ENCODE data around the gene MCM7. TPM values are rescaled to one million over a fixed set of nuclear protein-coding genes. Genes with fewer than 3 reads are reported as not detected.

Gene MCM7
- total and polyA plus RNA-seq, 2 of the 13 experiments (the other 11 are each of a cell fraction or from before 2014, with no cell fraction given) = 84.5 to 214 TPM

DNA sequence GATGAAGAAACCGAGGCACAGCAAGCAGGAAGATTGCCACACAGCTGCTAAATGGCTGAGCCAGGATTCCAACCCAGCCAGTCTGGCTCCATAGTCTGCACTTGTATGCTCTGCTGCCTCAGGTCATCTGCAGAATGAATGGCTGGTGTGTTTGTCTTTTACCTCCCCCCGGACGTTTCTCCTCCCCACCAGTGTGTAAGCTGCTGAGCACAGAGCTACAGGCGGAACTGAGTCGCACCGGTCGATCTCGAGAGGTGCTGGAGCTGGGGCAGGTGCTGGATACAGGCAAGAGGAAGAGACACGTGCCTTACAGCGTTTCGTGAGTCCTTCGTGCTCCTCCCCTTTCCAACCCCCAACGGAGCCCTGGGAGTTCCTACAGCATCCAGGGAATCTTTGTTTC, 20.9 kb upstream of the MCM7 start (continued):
- TF ChIP-seq ZNF121 (CRISPR knock-in tag; IDR thresholded peaks at IDR 0.05) = no peak
- TF ChIP-seq, protein P1, sequence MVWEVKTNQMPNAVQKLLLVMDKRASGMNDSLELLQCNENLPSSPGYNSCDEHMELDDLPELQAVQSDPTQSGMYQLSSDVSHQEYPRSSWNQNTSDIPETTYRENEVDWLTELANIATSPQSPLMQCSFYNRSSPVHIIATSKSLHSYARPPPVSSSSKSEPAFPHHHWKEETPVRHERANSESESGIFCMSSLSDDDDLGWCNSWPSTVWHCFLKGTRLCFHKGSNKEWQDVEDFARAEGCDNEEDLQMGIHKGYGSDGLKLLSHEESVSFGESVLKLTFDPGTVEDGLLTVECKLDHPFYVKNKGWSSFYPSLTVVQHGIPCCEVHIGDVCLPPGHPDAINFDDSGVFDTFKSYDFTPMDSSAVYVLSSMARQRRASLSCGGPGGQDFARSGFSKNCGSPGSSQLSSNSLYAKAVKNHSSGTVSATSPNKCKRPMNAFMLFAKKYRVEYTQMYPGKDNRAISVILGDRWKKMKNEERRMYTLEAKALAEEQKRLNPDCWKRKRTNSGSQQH (CRISPR knock-in tag; IDR thresholded peaks at IDR 0.05; ENCODE audit: low read depth) = peak; percentile 83; the same call in 1 of the 2 replicates
- TF ChIP-seq, protein P2, sequence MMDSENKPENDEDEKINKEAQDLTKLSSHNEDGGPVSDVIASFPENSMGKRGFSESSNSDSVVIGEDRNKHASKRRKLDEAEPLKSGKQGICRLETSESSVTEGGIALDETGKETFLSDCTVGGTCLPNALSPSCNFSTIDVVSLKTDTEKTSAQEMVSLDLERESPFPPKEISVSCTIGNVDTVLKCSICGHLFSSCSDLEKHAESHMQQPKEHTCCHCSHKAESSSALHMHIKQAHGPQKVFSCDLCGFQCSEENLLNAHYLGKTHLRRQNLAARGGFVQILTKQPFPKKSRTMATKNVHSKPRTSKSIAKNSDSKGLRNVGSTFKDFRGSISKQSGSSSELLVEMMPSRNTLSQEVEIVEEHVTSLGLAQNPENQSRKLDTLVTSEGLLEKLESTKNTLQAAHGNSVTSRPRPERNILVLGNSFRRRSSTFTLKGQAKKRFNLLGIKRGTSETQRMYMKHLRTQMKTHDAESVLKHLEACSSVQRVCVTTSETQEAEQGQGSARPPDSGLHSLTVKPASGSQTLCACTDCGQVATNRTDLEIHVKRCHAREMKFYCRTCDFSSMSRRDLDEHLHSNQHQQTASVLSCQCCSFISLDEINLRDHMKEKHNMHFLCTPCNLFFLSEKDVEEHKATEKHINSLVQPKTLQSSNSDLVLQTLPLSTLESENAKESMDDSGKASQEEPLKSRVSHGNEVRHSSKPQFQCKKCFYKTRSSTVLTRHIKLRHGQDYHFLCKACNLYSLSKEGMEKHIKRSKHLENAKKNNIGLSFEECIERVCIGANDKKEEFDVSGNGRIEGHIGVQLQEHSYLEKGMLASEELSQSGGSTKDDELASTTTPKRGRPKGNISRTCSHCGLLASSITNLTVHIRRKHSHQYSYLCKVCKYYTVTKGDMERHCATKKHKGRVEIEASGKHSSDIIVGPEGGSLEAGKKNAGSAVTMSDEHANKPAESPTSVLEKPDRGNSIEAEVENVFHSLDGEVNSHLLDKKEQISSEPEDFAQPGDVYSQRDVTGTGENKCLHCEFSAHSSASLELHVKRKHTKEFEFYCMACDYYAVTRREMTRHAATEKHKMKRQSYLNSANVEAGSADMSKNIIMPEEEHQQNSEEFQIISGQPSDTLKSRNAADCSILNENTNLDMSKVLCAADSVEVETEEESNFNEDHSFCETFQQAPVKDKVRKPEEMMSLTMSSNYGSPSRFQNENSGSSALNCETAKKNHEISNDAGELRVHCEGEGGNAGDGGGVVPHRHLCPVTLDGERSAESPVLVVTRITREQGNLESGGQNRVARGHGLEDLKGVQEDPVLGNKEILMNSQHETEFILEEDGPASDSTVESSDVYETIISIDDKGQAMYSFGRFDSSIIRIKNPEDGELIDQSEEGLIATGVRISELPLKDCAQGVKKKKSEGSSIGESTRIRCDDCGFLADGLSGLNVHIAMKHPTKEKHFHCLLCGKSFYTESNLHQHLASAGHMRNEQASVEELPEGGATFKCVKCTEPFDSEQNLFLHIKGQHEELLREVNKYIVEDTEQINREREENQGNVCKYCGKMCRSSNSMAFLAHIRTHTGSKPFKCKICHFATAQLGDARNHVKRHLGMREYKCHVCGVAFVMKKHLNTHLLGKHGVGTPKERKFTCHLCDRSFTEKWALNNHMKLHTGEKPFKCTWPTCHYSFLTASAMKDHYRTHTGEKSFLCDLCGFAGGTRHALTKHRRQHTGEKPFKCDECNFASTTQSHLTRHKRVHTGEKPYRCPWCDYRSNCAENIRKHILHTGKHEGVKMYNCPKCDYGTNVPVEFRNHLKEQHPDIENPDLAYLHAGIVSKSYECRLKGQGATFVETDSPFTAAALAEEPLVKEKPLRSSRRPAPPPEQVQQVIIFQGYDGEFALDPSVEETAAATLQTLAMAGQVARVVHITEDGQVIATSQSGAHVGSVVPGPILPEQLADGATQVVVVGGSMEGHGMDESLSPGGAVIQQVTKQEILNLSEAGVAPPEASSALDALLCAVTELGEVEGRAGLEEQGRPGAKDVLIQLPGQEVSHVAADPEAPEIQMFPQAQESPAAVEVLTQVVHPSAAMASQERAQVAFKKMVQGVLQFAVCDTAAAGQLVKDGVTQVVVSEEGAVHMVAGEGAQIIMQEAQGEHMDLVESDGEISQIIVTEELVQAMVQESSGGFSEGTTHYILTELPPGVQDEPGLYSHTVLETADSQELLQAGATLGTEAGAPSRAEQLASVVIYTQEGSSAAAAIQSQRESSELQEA (CRISPR knock-in tag; IDR thresholded peaks at IDR 0.05; ENCODE audit: not compliant biosample characterization) = no peak
- TF ChIP-seq, protein P3, sequence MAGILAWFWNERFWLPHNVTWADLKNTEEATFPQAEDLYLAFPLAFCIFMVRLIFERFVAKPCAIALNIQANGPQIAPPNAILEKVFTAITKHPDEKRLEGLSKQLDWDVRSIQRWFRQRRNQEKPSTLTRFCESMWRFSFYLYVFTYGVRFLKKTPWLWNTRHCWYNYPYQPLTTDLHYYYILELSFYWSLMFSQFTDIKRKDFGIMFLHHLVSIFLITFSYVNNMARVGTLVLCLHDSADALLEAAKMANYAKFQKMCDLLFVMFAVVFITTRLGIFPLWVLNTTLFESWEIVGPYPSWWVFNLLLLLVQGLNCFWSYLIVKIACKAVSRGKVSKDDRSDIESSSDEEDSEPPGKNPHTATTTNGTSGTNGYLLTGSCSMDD (CRISPR knock-in tag; IDR thresholded peaks at IDR 0.05) = no peak
- TF ChIP-seq TARDBP (CRISPR knock-in tag; IDR thresholded peaks at IDR 0.05) = peak; percentile 43; the same call in 1 of the 2 replicates
- no peak for TF ChIP-seq NKX3-1 (CRISPR knock-in tag; IDR thresholded peaks at IDR 0.05)
- TF ChIP-seq, protein P4, sequence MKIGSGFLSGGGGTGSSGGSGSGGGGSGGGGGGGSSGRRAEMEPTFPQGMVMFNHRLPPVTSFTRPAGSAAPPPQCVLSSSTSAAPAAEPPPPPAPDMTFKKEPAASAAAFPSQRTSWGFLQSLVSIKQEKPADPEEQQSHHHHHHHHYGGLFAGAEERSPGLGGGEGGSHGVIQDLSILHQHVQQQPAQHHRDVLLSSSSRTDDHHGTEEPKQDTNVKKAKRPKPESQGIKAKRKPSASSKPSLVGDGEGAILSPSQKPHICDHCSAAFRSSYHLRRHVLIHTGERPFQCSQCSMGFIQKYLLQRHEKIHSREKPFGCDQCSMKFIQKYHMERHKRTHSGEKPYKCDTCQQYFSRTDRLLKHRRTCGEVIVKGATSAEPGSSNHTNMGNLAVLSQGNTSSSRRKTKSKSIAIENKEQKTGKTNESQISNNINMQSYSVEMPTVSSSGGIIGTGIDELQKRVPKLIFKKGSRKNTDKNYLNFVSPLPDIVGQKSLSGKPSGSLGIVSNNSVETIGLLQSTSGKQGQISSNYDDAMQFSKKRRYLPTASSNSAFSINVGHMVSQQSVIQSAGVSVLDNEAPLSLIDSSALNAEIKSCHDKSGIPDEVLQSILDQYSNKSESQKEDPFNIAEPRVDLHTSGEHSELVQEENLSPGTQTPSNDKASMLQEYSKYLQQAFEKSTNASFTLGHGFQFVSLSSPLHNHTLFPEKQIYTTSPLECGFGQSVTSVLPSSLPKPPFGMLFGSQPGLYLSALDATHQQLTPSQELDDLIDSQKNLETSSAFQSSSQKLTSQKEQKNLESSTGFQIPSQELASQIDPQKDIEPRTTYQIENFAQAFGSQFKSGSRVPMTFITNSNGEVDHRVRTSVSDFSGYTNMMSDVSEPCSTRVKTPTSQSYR (CRISPR knock-in tag; IDR thresholded peaks at IDR 0.05; ENCODE audit: borderline replicate concordance) = peak; percentile 28; the same call in 1 of the 2 replicates
- TF ChIP-seq ZIK1 (CRISPR knock-in tag; IDR thresholded peaks at IDR 0.05; ENCODE audit: borderline replicate concordance, low read depth) = no peak
- no peak for TF ChIP-seq ZNF619 (CRISPR knock-in tag; IDR thresholded peaks at IDR 0.05)
- TF ChIP-seq GABPB1 (CRISPR knock-in tag; IDR thresholded peaks at IDR 0.05) = peak; percentile 23; the same call in 1 of the 2 replicates
- no peak for TF ChIP-seq HOXA5 (CRISPR knock-in tag; IDR thresholded peaks at IDR 0.05)
- no peak for TF ChIP-seq RFX5 (IDR thresholded peaks at IDR 0.05; ENCODE audit: low read depth, low read length)
- no peak for TF ChIP-seq CCAR2 (optimal IDR thresholded peaks at IDR 0.05; ENCODE audit: low read depth, low read length)
- TF ChIP-seq NR2F2 (IDR thresholded peaks at IDR 0.05; ENCODE audit: borderline replicate concordance, low read depth) = no peak
- TF ChIP-seq, protein P5, sequence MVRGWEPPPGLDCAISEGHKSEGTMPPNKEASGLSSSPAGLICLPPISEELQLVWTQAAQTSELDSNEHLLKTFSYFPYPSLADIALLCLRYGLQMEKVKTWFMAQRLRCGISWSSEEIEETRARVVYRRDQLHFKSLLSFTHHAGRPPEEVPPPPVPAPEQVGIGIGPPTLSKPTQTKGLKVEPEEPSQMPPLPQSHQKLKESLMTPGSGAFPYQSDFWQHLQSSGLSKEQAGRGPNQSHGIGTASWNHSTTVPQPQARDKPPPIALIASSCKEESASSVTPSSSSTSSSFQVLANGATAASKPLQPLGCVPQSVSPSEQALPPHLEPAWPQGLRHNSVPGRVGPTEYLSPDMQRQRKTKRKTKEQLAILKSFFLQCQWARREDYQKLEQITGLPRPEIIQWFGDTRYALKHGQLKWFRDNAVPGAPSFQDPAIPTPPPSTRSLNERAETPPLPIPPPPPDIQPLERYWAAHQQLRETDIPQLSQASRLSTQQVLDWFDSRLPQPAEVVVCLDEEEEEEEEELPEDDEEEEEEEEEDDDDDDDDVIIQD (CRISPR knock-in tag; IDR thresholded peaks at IDR 0.05; ENCODE audit: low read depth) = no peak

All from HepG2 (cell line).